HG03439 (cell line): ENCODE data around the gene LPGAT1.
"Not testable (repeated sequence)": the region's sequence is repeated elsewhere in the genome, so short reads cannot be mapped to it uniquely, and the experiment has no call there.

Experiments used
- ATAC-seq: cut with Tn5 transposase; IDR thresholded peaks from one replicate; pipeline ENCODE4 v1.9.1; 2021; ENCODE audit warnings: mild to moderate bottlenecking, moderate library complexity; ENCODE audit not compliant: unreplicated experiment

The LPGAT1 gene

GRCh38 chr1:211735208-211736170 lies 95.1 kb downstream of the LPGAT1 start:
- no peak for ATAC-seq

GRCh38 chr1:211734791-211735190 lies 95.8 kb downstream of the LPGAT1 start:
- ATAC-seq, result no peak

- no peak for ATAC-seq
Observed at GRCh38 chr1:211734359-211734758, 96.2 kb downstream of the LPGAT1 start.

- ATAC-seq, result no peak
Observed at GRCh38 chr1:211732293-211732980, 98.1 kb downstream of the LPGAT1 start.

- no peak for ATAC-seq
Observed at GRCh38 chr1:211731456-211732292, 98.9 kb downstream of the LPGAT1 start.

- no peak for ATAC-seq
Observed at GRCh38 chr1:211730347-211730746, 100.2 kb downstream of the LPGAT1 start.

- ATAC-seq, result no peak
Observed at GRCh38 chr1:211729238-211729637, 101.3 kb downstream of the LPGAT1 start.

GRCh38 chr1:211726467-211726995 lies 104.0 kb downstream of the LPGAT1 start:
- no peak for ATAC-seq

GRCh38 chr1:211724687-211725196 lies 105.8 kb downstream of the LPGAT1 start:
- no peak for ATAC-seq

GRCh38 chr1:211723273-211723672 lies 107.3 kb downstream of the LPGAT1 start:
- no peak for ATAC-seq

- no peak for ATAC-seq
Observed at GRCh38 chr1:211722277-211723175, 108.0 kb downstream of the LPGAT1 start.

- ATAC-seq, result not testable (repeated sequence)
Observed at GRCh38 chr1:211716555-211716954, 114.0 kb downstream of the LPGAT1 start.

- ATAC-seq, result no peak
Observed at GRCh38 chr1:211715971-211716370, 114.6 kb downstream of the LPGAT1 start.

GRCh38 chr1:211714154-211714553 lies 116.4 kb downstream of the LPGAT1 start:
- ATAC-seq, result no peak

- ATAC-seq, result no peak
Observed at GRCh38 chr1:211713231-211713630, 117.3 kb downstream of the LPGAT1 start.

- no peak for ATAC-seq
Observed at GRCh38 chr1:211711315-211711705, 119.3 kb downstream of the LPGAT1 start.

- ATAC-seq, result no peak
Observed at GRCh38 chr1:211710566-211711314, 119.8 kb downstream of the LPGAT1 start.

GRCh38 chr1:211708926-211709325 lies 121.6 kb downstream of the LPGAT1 start:
- ATAC-seq, result no peak

GRCh38 chr1:211708006-211708405 lies 122.6 kb downstream of the LPGAT1 start:
- ATAC-seq, result no peak
